NCI-H2081 (cell line): Measurements from ENCODE around the gene ARHGAP15.

Experiments used
- DNase-seq, 2 experiments: peaks; one replicate each; lab custom pipeline; 2025; lab: John Stamatoyannopoulos, UW

The ARHGAP15 gene

DNA sequence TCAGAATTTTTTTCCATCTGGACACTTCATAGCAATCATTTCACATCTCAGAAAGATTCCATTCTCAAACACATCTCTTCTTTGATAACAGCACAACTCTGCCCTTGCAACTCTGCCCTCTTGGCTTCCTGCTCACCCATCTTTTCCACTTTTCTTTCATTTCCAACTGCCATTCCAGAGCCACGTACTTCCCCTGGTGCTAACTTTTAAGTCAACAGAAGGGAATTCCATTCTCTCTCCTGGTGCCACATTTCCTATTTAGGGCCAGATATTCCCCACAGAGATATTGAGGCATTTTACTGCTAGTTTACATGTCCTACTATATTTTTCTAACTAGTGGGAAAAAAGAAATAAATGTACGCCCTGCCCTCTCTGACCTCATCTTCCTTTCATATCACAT, 590.2 kb downstream of the ARHGAP15 start:
- no peak for DNase-seq

DNA sequence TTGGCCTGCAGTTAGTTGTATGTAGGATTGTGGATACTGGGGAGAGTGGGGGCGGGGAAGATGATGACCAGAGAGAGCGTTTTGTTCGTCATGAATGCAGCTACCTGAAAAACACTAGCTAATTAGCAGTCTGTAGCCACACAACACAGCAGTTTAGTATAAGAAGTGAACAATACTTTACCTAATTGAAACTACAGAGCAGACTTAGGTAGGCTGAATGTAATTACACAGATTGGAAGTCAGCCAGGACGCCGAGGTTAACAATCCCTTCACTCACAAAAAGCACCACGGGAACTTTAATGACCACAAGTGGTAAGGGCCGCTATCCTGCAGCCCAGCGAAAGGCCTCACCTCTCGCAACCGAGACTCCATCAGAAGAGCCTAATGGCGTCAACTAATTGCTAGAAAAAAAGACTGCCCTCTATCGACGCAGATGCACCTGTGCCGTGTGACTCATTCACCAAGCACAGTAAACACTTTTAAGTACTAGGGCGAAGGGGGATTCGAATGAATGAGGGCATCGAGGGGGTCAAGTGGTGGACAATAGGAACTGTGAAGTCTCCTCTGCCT, 591.0 kb downstream of the ARHGAP15 start:
- DNase-seq = no peak

DNA sequence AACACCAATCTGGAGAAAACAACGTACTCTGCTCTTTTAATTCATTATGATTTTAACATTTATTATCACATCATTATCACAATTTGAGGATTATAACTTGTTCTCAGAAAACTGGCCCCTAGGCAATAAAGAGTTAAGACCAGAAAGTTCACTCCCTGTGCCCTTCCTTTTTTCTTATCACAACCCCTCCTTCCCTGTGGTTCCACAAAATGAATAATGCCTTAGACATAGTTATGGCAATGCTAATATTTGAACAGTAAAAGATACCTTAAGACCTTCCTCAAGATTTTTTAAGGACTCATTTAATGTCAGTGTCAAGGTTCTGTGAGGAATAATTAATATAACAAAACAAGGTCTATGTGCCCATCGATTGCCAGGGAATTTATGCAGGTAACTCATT, 596.2 kb downstream of the ARHGAP15 start:
- DNase-seq = no peak

DNA sequence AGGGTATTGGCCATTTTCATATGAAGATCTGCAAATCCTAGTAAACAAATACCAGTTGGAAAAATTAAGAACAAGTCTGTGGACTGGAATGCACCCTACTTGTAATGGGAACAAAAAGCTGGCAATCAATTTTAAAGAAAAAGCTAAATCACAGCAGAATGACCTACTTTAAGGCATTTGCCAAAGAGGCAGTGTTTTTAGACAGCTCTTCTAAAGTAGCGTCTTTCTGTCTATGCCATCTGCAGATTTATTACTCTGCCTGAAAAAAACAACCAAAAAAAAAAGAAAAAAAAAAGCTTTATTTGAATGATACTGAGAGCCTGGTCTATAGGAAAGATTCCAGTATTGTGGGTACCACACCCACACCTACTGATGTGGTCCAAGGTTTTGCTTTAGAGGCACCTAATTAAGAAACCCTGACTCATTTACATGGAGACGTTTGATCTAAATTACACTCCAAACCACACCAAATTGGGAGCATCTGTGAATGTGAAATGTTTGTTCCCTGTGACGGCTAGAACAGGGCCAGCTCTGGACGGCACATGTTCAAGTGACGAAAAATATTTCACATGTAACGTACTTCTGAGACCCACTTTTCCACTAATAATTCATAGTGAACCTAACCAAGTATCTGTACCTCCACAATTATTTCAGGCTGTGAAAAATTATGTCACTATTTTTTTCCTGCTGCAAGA, 597.1 kb downstream of the ARHGAP15 start:
- DNase-seq = no peak

DNA sequence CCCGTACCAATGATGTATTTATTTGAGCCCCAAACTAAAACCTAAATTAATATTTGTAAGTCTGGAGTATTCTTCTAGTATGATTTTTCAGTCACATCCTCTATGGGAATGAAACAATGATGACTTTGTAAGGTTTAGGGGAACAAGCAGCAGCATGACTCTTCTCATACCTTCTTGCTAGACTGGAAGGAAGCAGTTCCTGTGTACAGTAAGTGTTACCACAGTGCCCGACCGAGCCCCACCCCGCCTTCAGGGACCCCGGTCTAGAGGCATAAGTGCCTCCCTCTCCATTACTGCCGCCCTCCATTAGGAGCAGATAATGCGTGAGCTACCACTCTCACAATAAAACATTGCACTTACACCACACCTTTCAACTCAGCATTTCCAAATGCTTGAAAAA, 599.3 kb downstream of the ARHGAP15 start:
- DNase-seq = no peak

DNA sequence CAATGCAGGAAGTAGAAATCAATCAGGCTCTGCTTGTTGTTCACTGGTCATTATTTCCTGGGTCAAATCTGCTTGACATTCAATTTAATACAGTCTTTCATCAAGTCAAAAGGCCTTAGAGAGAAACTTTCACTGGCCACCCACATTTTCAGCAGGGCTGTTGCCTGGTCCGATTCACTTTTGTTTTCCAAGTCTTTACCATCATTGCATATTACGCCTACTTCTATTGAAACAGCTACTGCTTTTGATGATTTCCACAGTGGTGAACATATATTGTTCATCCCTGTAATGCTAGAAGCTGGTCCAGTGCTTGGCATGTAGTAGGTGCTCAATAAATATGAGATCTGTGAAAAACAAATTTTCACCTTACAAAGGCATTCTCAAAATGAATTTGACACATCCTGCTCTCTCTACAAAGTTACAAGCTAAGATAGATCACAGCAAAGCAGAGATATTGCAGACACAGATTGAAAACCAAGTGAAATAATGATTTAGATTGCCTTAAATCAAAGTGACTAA, 600.1 kb downstream of the ARHGAP15 start:
- no peak for DNase-seq

DNA sequence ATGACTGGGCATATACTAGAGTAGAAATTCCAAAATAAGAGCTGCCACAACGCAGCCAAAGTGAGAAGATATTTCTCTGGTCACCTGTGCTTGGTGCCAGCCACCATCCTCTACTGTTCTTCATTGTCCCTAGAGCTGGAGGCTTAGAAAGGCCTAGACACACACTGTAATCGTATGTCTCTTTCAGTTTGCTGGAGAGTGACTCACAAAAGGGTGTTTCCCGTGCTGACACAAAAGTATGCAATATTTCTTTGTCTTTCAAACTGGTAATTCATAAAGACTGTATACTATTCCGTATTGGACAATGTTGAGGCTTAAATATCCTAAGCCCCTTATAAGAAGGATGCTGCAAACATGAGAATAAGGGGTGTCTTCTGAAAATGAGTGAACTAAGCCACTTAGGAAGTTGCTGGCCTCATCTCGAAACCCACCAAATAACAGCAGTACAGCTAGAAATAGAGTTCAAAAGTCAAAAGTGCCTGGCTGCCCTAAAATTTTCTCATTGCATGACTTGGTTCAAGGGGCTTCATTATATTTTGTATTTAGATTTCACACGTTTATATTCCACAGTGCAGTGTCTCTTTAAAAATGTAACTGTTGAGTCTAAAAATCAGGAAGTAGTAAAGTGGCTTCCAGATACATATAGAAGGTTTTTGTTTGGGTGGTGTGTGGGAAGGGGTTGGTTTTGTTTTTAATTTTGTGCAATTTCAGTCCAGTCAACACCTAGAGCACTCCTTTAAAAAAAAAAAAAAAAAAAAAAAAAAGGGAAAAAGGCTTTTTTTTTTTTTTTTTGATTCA, 601.1 kb downstream of the ARHGAP15 start:
- no peak for DNase-seq

DNA sequence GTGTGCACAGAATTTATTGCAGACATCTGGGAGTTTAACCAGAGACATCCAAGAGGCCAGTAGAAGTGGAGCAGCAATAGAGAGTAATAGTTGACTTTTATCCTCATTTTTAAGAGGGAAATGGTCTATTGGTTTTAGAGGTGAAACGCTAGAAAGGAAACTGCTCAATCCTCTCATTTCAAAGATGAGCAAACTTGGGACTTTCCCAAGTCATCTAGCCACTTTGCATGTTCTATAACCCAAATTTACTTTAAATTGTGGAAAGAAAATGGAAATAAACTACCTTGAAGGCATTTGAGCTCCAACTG, 601.7 kb downstream of the ARHGAP15 start:
- DNase-seq = no peak

DNA sequence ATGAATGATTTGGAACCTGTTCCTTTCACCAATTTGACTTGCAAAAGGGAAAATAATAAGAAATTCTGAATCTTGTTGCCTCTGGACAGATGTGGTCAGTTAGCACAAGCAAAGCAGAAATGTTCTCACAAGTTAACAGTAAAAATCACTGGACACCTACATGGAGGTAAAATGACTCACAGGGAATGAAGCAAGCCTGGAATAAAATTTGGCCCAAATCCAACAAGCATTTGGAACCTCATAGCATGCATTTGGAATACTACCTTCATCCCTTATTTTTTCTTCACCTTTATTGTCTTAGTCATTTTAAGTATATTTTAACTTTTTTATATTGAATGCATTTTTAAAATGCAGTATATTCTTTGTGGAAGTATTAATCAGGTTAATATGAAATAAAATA, 602.9 kb downstream of the ARHGAP15 start:
- DNase-seq = no peak

DNA sequence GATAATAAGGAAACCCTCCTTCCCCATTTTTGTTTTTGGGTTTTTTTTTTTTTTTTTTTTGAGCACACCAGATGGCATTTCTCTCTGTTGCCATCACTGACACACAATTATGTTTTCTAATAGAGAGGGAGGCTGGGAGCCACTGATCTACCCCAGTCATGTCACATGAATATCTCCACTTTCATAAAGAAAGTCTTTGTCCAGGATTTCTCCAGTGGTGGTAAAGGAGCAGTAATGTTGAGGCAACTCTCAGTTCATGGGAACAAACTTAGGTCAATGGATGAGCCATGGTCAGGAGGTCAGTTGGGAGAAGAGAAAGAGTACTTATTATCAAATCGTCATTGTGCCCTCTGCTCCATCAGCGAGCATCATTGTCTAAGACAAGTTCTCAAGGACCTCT, 603.7 kb downstream of the ARHGAP15 start:
- no peak for DNase-seq

DNA sequence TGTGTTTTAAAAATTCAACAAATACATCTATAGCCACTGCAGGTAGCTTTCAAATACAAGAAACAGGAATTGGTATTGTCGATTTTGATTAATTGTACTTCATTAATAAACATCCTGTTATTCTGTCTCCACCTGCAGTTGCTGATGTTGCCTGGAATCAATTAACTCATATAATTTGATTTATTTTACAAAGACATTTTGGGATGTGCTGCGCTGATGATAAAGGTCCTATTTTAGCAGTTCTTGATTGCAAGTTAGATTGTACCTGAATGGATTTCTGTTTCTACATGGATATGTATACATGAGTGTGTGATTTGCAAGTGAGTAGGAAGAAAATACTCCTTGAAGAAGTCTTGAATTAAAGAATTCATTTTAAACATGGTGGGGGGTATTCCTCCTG, 605.3 kb downstream of the ARHGAP15 start:
- no peak for DNase-seq

DNA sequence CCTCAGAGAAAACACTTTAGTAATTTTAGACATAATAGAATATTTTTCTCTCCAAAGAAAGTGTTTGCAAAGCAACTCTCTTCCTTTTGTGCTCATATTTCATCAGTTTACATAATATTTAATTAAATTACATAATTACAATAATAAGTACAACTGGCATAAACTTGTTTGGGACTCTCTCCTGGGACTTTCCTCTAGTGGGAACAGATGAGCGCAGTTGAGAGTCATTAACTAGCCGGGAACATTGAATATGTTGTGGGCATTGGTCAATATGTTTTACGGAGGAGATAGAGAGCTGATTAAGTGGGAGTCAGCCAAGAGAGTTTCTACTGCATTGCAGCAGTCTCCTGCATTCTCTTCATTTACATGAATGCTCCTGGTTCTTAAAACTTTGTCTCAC, 607.7 kb downstream of the ARHGAP15 start:
- no peak for DNase-seq

DNA sequence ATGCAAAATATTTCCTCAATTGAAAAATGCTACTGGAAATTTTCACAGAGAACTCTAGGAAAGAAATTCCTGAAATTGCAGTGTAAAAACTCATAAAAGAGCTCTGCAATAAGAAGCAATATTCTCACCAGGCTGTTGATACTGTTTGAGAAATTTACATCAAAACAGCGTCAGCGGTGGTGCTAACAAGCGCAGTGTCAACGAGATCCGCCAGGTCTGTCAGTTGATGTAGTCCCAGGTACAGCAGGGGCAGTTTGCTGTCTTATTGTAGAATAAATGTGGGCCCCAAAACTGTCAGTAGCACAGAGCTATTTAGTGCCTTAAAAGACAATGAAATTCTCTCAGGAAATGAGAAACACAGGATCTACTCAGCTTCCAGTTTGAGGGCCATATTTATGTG, 611.2 kb downstream of the ARHGAP15 start:
- no peak for DNase-seq

DNA sequence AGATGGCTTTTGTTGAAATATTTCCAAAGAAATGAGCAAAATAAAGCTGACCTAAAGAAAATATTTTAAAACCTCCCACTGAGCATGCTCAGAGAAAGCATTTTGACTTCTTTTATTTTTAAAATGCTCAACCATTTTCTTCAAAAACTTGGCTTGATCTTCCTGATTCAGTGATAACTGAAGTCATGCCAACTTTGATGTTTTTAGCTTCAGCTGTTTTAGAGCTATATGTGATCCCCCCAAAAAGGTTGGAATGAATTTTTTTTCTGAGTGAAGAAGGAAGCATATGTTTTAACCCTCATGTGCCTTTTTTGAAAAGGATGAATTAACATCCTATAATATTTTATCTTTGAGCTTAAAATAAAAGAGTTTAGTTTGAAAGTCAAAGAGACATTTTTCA, 612.0 kb downstream of the ARHGAP15 start:
- DNase-seq = no peak

DNA sequence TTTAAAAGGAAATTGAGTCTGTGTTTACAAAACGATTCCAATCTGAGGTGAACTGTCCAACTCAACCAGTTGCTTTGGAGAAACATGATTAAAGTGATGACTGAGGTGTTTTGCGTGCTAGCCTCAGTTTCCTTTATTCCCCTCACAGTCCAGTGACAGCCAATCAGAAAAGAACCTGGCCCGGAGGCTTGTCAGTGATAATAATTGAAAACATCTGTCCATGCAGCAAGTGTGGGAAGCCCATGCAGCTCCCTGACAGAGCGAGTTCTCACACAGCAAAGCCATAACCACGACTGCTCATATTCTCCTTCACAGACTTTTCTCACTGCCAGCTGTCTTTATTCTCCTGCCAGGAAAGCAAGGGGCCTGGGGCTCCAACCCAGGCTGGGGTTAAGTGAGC, 613.4 kb downstream of the ARHGAP15 start:
- no peak for DNase-seq

DNA sequence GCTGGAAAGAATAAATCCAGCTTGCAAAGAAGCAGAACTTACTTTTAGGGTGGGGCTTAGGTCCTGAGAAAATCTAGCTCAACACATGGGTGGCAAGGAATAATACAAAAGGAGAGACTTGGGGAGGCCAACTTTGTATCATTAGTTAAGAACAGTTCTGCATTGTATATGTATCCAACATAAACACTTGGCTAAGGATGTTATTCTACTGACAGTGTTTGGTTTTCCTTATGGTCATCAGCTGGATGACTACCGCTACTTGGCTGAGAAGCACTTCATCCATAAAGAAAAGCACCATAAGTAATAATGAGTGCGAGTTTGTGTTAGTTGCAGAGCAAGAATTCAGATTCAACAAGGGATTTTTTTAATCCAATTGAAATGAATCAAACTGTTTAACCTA, 614.9 kb downstream of the ARHGAP15 start:
- no peak for DNase-seq

DNA sequence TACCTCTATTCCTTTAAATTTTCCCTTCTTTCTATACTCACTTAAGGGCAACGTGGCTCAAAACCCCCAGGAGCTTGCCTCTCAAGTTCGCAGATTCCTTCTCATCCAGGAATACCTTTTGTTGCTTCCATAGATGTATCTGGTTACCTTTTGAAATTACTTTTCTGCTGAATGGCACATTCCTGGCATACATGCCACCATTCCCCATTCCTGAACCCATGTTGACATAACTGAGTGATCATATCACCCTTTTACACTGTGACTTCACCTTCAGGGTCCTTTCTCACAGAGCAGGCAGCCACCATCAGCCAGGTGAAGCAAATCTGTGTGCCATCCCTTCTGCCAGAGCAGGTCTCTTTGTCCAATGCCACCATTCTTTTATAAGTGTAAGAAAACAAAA, 615.8 kb downstream of the ARHGAP15 start:
- DNase-seq = no peak

DNA sequence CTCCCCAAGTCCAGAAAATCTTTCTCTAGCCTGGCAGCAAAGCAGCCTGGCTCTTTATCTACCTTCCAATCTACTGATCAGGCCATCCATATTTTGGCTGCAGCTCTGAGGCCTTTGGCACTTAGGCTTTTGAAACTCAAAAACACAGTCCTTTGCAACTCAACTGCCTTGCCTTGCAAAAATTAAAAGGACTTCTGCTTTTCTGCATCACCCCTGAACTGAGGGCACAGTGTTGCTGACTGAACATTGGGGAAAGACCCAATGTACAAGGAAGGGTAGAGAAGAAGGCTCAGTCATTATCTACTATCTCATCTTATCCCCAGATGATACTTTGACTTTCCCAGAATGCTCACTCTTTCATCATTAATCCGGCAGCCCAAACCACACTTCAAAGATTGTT, 625.5 kb downstream of the ARHGAP15 start:
- no peak for DNase-seq

DNA sequence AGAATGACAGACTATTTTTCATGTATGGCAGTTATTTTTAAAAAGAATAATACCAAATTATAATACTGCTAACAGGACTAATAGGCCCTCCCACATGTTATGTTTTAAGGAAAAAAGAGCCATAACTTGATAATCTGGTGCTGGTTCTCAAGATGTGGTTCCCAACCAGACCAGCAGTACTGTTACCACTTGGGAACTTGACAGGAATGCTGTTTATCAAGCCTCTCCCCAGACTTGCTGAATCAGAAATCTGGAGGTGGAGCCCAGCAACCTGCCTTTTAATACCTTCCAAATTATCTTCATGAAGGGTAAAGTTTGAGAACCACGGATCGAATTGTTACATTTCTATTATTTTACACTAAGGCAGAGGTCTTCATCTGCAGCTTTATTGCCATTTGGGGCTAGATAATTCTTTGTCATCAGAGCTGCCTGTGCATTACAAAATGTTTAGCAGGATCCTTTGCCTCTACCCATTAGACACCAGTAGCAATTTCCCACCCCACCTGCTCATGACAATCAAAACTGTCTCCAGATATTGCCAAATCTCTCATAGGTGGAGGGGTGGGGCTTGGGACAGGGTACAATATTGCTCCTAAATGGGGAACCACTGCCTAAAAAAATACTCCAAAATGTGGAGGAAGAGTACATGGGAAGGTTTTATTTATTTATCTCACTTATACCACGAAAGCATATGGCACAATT, 629.6 kb downstream of the ARHGAP15 start:
- DNase-seq = no peak

DNA sequence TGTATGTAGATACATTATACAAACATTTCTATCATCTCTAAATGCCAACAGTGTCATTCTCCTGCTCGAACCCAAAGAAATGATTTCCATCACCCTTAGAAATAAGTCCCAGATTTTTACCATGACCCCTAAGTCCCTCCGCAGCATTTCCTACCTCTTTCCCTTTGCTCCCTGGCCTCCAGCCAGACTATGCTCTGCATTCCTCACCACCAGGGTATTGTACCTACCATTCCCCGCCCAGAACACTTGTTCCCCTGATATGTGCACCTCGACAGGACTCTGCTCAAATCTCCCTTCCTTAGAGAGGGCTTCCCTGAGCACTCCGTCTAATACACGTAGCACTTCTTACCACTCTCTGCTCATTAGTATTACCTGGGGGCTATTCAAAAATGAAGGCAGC, 630.2 kb downstream of the ARHGAP15 start:
- DNase-seq = no peak

DNA sequence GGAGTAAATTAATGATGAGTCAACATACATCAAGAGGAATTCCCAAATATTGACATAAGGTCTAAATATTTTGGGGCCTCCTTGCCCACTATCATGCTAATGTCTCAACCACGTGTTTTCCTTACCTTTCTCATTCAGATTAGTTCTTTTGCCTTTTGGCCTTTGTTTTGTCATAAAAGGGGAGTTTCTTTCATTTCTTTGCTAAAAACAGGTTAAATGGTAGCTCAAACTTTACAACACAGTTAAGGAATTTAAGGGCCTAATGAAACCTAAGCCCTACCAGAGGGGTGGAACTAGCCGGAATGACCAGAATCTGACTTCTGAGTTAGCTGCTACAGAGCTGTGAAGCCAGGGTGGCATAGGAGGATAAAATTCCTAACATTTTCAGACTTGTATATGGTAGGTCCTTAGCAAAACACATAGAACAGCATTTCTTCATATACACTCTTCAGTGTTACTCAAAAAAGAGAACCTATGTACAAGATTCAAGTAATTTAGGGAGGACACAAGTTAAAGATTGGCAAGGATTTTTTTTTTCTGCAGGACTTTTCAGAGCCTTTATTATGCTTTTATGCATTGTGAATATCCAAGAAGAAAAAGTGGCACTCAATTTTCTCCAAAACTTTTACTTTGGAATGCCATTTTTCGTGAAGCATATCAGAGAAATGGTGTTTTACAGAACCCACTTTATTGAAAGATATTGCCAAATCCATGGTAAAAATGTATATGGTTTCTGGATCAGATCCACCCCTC, 633.1 kb downstream of the ARHGAP15 start:
- DNase-seq = no peak

DNA sequence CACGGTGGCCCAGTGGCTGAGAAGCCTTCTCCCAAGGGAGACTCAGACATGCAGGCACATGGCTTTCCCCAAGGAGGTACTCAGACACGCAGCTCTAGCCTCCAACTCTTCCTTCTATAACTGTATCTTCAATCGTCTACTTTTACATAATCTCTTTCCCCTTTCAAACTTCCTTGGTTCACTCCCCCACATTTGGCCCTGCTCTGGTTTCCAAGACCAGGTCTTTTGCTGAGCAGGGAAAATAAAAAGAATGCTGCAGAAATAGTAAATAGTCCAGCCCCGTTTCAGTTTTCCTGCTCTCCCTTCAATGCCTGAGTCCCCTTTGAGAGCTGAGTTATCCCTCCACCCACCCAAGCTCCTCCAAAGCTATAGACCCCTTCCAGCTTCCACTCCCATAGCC, 635.0 kb downstream of the ARHGAP15 start:
- DNase-seq = no peak
